HG03457 (cell line): ENCODE results near the gene ZNF584.
"Not testable (repeated sequence)": the region's sequence is repeated elsewhere in the genome, so short reads cannot be mapped to it uniquely, and the experiment has no call there.

Experiments
- ATAC-seq: cut with Tn5 transposase; IDR thresholded peaks from one replicate; pipeline ENCODE4 v1.9.1; 2021; ENCODE audit warnings: moderate number of reproducible peaks; ENCODE audit not compliant: unreplicated experiment

ZNF584 gene

DNA sequence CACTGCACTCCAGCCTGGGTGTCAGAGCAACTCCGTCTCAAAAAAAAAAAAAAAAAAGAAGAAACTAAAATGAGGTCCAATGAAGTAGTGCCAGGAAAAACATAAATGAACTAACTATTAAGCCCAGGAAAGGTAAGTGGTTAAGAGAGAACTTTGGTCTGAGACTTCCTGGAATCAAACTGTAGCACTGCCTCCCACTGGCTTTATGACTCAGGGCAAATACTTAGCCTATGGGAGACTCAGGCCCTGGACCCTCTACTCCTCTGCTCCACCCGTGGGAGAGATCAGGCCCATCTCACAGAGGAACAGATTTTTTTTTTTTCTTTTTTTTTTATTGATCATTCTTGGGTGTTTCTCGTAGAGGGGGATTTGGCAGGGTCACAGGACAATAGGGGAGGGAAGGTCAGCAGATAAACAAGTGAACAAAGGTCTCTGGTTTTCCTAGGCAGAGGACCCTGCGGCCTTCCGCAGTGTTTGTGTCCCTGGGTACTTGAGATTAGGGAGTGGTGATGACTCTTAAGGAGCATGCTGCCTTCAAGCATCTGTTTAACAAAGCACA, 4.5 kb upstream of the ZNF584 start:
- not testable (repeated sequence) for ATAC-seq

DNA sequence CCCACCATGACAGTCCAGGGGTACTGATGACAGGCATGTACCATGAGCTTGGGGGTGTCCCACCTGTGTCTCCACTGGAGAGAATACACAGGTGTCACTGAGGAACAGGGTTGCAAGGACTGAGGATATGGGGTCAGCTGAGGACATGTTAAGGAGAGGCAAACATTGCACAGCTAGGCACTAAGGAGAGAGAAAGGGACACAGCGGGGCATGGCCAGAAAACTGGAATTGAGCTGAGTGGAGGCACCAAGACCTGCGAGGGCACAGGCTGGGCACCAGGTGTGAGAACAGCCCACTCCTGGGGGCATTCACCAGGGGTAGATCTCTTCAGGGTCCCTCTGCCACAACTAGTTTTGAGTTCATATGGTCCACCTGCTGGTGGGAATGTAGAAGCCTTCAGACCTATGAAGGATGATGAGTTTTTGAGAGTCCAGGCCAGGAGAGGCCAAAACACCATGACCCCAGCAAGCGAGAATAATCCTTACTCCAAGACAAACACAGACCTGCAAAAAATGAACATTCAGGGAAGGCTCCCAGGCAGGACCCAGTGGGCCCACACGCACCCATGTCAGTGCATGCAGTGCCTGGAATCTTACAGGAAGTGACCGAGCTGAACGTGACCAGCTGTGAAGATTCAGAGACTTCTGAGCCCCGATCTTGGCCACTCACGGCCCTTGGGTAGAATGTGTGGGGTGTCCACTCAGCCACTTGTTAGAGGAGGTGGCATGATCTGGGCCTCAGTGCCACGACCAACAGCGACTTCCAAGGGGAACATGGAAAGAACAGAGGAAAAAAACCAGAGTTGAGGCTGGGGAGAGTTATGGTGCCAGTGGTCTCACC, 1.4 kb upstream of the ZNF584 start:
- ATAC-seq, result no peak

DNA sequence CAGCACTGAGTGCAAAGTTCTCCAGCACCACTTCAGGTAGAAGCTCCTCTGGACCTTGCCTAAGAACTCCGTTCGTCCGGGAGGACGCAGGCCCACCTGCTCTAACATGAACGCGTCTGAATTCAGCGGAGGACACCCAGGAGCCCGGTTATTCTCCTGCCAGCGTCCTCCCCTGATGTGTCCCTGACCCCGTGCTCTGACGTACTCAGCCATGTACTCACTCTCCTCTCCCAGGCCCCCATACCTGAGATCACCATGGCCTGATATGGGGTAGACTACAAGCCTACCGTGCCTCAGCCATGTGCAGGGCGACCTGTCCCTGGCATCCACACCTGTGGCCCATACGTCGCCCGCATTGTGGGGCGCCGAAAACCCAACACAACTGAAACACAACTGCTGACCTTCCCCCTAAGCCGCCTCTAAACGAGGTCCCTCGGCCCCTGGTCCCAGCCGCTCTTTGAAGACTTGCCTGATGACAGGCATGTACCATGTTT, 744 bp upstream of the ZNF584 start:
- ATAC-seq, result no peak

DNA sequence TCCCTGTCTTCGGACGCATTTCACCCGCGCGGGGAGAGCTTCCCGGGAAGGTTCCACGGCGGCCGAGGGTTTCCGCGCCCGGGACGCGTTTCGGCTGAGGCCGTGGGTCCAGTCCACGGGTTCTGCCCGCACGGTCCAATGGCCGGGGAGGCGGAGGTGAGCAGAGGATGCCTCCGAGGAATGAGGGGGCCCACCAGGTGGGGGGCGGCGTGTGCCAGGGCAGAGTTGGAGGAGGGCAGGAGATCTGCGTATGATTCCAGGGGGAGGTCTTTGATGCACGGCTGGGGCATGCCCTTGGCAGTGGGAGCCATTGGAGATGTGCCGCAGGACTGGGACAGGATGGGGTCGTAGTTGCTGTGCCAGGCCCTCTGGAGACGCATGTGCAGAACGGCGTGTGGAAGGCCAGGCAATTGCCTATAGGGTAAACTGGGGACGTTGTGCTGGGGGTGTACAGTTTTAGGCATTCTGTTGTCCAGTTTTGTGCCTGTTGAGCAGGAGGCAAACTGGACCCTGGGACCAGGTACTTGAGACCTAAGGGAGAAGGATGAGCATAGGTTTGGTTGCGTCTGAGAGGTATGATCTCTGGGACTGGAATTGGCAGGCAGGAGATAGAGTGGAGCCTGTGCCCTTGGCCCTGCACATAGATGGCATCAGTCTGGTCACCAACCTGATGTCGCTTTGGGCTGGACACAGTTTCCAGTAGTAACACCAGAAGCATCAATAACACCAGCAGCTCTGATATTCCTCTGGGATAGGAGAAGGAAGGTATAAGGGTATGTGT, 751 bp downstream of the ZNF584 start:
- no peak for ATAC-seq

DNA sequence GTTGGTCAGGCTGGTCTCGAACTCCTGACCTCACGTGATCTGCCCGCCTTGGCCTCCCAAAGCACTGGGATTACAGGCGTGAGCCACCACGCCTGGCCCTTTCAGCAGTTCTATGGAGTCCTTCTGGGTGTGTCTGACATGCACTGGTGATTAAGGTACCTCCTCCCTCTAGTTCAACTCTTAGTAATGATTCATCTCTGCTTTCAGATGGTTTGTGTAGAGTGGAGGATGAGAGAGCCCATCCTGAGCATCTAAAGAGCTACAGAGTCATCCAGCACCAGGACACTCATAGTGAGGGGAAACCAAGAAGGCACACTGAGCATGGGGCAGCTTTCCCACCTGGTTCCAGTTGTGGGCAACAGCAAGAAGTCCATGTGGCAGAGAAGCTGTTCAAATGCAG, 8.2 kb downstream of the ZNF584 start:
- ATAC-seq, result no peak

DNA sequence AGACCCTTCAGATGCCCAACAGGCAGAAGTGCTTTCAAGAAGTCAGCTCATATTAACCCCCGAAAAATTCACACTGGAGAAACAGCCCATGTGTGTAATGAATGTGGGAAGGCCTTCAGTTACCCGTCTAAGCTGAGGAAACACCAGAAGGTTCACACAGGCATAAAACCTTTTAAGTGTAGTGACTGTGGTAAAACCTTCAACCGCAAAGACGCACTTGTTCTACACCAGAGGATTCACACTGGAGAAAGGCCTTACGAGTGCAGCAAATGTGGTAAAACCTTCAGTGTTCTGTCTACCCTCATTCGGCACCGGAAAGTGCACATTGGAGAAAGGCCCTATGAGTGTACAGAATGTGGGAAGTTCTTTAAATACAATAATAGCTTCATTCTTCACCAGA, 8.6 kb downstream of the ZNF584 start:
- ATAC-seq, result no peak

DNA sequence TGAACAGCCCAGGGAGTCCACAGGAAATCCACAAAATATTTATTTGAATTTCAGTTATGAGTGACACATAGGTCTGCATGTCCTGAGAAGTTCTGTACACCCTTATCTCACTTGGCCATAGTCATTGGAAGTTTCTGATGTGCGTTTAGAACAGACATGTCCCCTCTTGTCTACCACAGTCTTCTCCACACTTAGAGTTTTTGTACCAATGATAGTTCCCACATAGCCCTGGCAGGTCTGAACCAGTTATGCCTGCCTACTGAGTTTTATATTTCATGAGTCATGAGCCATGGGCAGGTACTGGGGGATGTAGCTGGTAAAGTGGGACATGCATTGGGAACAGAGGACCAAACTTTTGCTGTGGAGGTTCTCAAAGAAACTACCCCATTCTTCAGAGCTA, 20.2 kb downstream of the ZNF584 start:
- ATAC-seq, result no peak

DNA sequence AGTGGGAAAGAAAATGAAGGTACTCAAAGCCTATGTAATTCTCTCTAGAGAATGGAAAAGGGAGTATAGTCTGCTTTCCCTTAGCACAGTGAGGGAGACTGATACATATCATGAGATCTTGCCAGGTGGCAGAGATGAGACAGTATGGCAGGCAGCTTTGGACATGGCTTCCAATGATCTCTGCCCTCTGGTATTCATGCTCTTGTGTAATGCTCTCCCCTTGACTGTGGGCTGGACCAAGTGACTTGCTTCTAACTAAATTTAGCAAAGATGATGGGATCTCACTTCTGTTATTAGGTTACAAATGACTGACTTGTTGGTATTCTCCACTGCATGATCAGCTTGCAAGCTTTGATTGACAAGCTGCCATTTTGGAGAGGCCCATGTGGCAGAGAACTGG, 21.3 kb downstream of the ZNF584 start:
- ATAC-seq, result no peak

DNA sequence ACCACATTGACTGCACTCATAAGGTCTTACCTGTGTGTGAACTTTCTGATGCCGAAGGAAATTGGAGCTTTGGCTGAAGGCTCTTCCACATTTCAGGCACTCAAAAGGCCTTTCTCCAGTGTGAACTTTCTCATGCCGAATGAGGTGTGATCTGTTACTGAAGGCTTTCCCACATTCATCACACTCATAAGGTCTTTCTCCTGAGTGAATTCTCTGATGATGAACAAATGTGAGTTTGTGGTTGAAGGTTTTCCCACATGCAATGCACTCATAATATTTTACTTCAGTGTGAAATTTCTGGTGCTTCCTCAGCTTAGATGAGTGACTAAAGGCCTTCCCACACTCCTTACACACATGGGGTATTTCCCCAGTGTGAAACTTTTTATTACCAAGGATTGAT, 25.8 kb downstream of the ZNF584 start:
- no peak for ATAC-seq

DNA sequence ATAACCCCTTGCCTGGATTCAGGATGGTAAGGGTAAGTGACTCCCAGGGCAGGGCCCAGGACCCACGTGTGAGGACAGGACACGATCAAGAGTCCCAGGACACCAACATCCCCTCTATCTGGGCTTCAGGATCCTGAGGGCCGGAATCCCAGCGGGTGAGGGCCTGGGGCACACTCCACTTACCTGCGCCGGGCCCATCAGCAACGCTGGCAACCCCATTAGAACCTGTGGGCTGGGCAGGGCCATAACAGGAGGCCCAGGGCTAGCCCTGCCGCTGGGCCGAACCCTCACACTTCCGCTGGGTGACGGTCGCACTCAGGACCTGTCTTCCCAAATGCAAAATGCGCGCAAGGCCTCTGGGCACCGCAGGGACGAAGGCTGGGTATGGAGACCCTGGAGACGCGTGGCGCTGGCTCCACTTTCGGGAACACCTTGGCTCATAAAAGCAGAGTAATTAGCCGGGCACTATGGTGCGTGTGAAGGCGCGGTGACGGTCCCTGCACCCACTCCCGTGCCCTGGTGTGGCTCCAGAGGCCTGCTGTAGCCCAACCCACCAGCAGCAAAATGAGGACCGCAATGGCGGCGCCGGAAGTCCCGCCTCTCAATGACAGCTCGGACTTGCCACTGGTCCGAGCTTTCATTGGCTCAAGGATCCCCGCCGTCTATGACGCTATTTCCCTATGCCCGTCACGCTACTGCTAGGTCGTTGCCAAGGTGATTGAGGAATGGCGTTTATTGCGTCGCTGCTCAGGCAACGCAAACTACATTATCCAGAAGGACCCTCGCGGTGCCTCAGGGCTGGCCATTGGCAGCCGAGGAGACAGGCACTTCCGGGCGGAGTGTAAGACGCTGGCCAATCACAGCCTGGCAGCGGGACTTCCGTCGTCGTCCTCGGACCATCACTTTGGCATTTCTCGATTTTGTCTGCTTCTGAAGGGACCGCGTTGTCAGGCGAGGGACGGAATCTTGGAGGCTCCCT, 31.4 kb downstream of the ZNF584 start, which contains the start of gene ZNF132:
Gene ZNF132, minus strand, starts transcription at position 578 of the 979 bp plus-strand sequence. Its CDS starts 332 bp downstream, at position 246.
- peak; percentile 89 for ATAC-seq

DNA sequence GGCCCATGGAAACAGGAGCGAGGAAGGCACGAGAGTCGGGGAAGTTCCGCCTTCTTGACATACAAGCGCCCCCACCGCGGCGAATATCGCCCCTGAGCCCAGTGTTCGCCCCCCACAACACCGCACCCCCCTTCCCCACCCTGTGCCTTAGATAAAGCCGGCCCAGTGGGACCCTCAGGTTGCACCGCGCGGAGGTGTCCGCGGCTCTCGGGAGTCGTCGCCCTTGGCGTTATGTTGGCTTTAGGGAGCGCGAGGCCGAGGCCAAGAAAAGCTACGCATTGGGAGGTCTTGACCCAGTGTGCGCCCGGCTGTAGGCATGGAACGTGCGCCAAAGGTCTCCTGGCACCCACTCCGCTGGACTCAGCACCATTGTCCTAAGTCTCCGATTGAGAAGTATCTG, 32.1 kb downstream of the ZNF584 start:
- ATAC-seq, result no peak

DNA sequence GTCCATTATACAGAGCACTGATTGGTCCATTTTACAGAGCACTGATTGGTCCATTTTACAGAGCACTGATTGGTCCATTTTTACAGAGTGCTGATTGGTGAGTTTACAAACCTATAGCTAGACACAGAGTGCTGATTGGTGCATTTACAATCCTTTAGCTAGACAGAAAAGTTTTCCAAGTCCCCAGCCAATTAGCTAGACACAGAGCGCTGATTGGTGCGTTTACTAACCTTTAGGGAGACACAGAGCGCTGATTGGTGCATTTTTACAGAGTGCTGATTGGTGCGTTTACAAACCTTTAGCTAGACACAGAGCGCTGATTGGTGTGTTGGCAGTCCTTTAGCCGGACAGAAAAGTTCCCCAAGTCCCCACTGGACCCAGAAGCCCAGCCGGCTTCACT, 34.5 kb downstream of the ZNF584 start:
- ATAC-seq, result not testable (repeated sequence)

DNA sequence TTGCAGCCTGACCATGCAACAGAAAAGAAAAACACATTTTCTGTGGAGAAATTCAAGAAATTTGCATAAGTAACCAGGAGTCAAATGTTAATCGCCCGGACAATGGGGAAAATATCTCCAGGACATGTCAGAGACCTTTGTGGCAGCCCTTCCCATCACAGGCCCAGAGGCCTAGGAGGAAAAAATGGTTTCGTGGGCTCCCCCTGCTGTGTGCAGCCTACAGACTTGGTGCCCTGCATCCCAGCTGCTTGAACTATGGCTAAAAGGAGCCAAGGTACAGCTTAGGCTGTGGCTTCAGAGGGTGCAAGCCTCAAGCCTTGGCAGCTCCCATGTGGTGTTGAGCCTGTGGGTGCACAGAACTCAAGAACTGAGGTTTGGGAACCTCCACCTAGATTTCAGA, 40.4 kb downstream of the ZNF584 start:
- not testable (repeated sequence) for ATAC-seq

DNA sequence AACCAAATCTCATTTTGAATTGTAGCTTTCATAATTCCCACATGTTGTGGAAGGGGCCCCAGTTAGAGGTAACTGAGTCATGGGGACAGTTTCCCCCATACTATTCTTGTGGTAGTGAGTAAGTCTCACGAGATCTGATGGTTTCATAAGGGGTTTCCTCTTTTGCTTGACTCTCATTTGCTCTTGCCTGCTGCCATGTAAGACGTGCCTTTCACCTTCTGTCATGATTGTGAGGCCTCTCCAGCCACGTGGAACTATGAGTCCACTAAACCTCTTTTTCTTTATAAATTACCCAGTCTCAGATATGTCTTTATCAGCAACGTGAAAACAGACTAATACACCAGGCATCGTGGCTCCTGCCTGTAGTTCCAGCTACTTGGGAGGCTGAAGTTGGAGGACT, 41.5 kb downstream of the ZNF584 start:
- ATAC-seq, result not testable (repeated sequence)

DNA sequence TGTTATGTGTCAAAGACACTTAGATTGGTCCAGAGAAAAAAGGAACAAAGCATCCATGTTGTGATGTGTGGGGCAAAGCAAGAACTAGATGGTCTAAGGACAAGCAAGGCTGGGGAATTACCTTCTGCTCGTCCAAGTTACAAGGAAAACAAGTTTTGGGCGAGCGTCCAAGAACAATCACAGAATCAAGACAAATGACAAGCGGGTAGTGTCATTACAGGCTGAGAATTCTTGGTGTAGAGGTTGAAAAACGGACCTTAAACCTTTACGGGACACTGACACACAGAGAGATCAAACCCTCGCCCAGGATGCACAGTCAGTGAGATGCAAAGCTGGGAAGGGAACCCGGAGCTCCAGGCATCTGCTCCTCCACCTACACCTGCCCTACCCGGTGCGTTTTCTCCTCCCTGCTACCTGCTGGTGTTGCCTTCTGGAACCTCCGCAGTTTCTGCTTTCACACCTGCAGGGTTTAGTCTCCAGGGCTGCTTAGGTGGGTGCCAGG, 42.5 kb downstream of the ZNF584 start:
- ATAC-seq, result peak; percentile 13

DNA sequence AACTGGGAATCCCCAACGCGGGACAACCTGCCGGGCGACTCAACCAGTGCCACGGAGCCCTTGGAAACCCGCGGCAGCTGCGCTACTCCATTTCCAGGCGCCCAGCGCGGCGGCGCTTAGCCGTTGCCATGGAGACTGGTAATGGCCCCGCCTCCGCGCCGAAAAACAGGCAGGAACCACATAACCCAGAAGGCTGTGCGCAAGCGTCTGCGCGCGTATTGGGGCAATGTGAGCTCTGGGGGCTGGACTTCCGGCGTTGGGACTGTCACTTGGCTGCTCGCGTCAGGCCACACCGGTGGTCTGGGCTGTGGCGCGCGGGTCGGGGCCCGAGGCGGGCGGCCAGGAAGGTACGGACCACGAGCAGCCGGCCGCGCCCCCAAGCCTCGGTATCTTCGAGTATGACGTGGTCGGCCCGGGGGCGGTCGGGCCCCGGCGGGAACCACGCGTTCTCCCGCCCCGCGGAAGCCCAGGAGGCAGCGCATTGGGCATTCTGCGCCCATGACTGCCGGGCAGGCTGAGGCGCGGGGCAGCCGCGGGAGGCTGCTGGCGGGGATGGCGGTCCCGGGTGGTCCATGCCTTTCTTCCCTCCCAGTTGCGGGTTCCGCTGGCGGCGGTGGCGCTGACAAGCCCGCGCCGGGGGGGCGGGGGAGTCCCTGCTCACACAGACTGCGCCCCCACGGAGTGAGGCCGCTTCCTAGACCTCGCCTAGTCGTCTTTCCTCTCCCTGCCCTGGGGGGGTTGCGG, 43.1 kb downstream of the ZNF584 start, which contains the start of gene ZNF324B:
Gene ZNF324B, plus strand, starts transcription at position 265 of the 744 bp plus-strand sequence. CDS start 2,080 bp downstream, outside the sequence.
- peak; percentile 80 for ATAC-seq

DNA sequence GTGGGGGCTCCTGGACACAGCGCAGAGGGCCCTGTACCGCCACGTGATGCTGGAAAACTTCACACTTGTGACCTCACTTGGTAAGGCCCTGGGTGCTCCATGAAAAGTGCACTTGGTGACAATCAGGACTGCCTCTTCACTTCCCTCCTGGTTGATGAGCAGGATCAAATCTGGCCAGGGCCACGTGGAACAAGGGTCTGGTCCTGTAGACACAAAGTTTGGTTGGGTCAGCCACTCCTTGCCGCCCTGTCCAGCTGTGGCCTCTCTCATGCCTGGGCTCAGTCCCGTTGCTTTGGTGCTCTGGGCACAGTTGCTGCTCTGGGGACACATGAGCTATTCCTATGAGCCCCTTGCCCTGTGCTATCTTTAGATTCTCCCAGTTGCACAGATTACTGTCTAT, 45.3 kb downstream of the ZNF584 start:
- no peak for ATAC-seq

DNA sequence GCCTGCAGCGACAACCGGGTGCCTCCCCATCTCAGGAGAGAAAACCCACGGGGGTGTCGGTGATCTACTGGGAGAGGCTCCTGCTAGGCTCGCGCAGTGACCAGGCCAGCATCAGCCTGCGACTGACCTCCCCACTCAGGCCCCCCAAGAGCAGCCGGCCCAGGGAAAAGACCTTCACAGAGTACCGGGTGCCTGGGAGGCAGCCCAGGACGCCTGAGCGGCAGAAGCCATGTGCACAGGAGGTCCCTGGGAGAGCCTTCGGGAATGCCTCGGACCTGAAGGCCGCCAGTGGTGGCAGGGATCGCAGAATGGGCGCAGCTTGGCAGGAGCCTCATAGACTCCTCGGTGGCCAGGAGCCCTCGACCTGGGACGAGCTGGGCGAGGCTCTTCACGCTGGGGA, 46.9 kb downstream of the ZNF584 start:
- ATAC-seq, result no peak

DNA sequence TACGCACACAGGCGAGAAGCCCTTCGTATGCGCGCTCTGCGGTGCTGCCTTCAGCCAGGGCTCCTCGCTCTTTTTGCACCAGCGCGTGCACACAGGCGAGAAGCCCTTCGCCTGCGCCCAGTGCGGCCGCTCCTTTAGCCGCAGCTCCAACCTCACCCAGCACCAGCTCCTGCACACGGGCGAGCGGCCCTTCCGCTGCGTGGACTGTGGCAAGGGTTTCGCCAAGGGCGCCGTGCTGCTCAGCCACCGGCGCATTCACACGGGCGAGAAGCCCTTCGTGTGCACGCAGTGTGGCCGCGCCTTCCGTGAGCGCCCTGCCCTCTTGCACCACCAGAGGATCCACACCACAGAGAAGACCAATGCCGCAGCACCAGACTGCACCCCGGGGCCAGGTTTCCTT, 47.7 kb downstream of the ZNF584 start:
- no peak for ATAC-seq
